ENCODE data around the gene GALNT14.

GRCh38 chr2:30994227-30995056, 143.8 kb downstream of the GALNT14 start:
- TF ChIP-seq CTCF (conservative IDR thresholded peaks at IDR 0.05 in 1 of 2, IDR thresholded peaks at IDR 0.05 in 1 of 2; ENCODE audit: extremely low read depth in 1 of 2, insufficient read depth in 1 of 2, low read depth in 1 of 2, low read length in 2 of 2) = no peak
- TF ChIP-seq EZH2 (IDR thresholded peaks at IDR 0.05; ENCODE audit: borderline replicate concordance, low read length) = no peak
